ENCODE measurements around the gene PARVB.

Gene PARVB

GRCh38 chr22:44167501-44167900 is 143.4 kb downstream of the PARVB start:
- DNase-seq (ENCODE audit: extremely low read depth, low read depth), result no peak
- TF ChIP-seq, protein P1, sequence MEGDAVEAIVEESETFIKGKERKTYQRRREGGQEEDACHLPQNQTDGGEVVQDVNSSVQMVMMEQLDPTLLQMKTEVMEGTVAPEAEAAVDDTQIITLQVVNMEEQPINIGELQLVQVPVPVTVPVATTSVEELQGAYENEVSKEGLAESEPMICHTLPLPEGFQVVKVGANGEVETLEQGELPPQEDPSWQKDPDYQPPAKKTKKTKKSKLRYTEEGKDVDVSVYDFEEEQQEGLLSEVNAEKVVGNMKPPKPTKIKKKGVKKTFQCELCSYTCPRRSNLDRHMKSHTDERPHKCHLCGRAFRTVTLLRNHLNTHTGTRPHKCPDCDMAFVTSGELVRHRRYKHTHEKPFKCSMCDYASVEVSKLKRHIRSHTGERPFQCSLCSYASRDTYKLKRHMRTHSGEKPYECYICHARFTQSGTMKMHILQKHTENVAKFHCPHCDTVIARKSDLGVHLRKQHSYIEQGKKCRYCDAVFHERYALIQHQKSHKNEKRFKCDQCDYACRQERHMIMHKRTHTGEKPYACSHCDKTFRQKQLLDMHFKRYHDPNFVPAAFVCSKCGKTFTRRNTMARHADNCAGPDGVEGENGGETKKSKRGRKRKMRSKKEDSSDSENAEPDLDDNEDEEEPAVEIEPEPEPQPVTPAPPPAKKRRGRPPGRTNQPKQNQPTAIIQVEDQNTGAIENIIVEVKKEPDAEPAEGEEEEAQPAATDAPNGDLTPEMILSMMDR (IDR thresholded peaks at IDR 0.05; ENCODE audit: low read depth, low read length), result no peak

GRCh38 chr22:44168206-44168605 is 144.1 kb downstream of the PARVB start:
- TF ChIP-seq, protein P1 (IDR thresholded peaks at IDR 0.05; ENCODE audit: low read depth, low read length), result no peak
- DNase-seq (ENCODE audit: extremely low read depth, low read depth), result no peak

DNA sequence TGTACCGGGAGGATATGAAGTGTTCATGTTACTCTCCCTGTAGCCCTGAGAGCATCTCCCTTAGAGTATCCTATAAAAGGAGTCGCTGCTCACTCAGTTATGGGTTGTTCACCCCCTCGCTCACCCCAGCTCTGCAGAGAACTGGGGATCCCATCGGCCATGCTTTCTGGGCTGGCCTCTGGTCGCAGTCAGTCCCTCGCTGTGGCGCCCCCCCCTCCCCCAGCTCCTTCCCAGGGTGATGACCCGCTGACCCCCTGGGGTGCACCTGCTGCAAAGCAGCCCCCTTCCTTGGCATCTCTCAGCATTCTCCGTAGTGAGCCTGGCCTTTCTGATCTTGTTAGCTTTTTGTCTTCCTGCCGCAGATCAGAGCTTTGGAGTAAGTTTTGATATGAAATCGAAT is 146.4 kb downstream of the PARVB start:
- TF ChIP-seq, protein P1 (IDR thresholded peaks at IDR 0.05; ENCODE audit: low read depth, low read length), result no peak
- no peak for DNase-seq (ENCODE audit: extremely low read depth, low read depth)

GRCh38 chr22:44171561-44171960 is 147.5 kb downstream of the PARVB start:
- TF ChIP-seq, protein P1 (IDR thresholded peaks at IDR 0.05; ENCODE audit: low read depth, low read length), result no peak
- no peak for DNase-seq (ENCODE audit: extremely low read depth, low read depth)

DNA sequence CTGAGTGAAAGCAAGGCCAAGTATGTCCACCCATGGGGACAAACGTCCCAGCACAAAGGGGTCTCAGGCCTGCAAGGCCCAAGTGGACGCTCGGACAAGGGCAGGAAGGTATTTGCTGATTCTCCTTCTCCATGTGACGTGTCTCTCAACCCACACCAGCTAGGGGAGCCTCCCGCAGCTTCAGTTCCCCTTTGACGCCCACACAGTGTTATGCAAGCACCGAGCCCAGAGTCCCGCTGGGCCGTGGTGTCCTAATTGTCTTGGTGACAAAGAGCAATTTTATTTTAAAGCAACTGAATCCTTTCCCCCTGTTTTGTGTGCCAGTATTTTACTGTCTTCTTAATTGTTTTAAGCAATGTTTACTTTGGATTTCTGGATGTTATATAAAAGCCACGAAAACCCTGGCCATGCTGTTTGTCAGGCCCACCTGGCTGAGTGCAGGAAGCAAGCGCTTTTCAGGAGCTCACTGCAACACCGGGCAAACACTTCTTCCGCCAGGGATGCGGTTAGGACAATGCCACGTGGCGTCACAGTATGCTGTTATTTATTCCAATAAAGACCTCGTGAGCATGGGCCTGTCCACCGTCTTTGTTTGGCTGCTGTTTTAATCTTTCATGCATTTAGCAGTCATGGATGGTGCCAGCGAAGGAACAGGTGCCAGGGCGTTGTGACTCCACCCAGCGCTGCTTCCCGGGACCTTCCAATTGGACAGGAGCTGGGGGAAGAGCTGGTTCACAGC is 148.4 kb downstream of the PARVB start:
- DNase-seq (ENCODE audit: extremely low read depth, low read depth), result no peak
- TF ChIP-seq, protein P1 (IDR thresholded peaks at IDR 0.05; ENCODE audit: low read depth, low read length), result no peak

DNA sequence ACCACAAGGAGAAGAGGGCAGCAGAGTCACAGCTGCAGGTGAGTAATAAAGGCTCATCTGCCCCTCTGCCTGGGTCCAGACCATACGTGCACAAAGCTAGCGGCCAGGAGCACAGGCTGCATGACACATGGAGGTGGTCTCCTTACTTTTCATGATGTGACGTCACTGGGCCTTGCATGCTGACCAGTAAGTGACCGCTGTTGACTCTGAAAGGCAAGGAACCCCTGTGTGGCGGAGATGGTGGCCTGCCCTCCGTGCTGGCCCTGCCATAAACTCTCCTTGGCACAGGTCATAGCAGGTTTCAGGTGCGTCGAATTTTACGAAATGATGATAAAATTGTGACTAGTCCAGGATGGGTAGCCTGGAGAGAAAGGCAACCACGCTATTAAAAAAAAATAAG is 149.1 kb downstream of the PARVB start:
- TF ChIP-seq, protein P1 (IDR thresholded peaks at IDR 0.05; ENCODE audit: low read depth, low read length), result no peak
- no peak for DNase-seq (ENCODE audit: extremely low read depth, low read depth)

DNA sequence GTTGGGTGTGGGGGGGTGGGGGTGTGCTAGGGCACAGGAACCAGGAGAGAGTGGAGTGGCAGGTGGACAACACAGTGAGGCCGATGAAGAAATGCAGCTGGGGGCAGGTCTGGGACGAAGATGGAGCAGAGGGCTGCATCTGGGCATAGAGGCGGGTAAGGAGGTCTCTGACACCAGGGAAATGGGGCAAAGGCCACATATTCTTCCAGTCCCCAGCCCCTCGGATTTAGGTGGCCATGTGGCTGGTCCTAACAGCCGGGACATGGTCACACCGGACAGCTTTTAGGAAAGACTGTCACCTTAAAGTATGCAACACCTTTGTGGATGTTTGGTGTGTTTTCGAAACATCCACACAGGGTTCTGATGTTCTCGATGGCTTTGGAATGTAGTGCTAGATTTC is 151.6 kb downstream of the PARVB start:
- TF ChIP-seq, protein P1 (IDR thresholded peaks at IDR 0.05; ENCODE audit: low read depth, low read length), result no peak
- DNase-seq (ENCODE audit: extremely low read depth, low read depth), result no peak
